Placental pericyte (primary cell): ENCODE data around the gene EMC8. TPM values are rescaled to one million over a fixed set of nuclear protein-coding genes. Genes with fewer than 3 reads are reported as not detected.

Experiments
- small RNA-seq: library from RNA; depleted of rRNA; stranded (forward); fragments of <200 nt; gene quantifications from one replicate; pipeline ENCODE3, GENCODE V24; 2012; ENCODE audit warnings: low replicate concordance
- total RNA-seq: library from RNA; depleted of rRNA; stranded (reverse); fragments of >200 nt; gene quantifications from 2 replicates; pipeline ENCODE4 v1.2.3, GENCODE V29; 2012

Gene EMC8
- 31.5 and 41.8 TPM in 2 replicates for total RNA-seq

GRCh38 chr16:85799497-85800320 lies at the start of gene EMC8, which contains the start of gene COX4I1:
TSS of gene EMC8 (minus strand) at chr16:85799544. CDS start at chr16:85799295, 249 bp downstream.
TSS of gene COX4I1 (plus strand) at chr16:85799695. CDS start at chr16:85801206, 1,511 bp downstream.

DNA sequence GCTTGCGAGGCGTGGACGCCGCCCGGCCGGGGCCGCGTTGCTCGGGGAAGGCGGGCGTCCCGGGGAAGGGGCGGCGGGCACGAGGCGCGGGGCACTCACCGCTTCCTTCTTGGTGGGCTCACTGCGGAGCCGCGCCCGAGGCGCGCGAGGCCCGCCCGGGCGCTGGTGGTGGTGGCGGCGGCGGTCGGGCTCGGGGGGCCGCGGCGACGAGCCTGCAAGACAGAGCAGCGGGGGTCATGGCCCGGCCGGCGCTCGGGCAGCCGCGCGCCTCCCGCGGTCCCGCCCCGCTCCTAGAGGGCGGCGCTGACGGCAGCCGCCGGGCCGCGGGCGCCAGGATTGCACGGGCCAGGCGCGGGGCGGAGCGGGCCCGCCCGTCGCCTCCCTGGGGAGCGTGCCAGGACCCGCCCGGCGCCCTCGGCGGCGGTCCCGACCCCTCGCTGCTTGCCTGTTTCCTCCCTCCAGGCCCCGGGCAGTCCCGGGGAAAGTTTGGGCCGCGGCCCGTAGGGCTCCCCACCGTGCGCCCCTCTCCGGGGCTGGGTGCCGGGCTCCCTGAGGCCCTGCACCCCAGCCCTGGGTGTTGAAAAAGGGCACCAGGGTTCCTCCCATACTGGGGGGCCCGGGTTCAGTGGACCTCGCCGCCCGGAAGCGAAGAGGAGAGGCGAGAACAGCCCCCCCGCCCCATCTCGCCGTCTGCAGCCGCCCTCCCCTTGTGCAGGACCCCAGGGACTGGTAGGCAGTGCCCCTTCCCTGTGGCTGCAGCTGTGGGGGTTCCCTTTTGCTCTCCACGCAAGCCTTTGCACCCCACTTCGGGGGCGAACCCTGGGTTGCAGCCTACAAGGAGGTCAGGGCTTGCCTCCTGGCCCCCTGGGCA lies 48.3 kb downstream of the EMC8 start, which contains the start of gene C16orf74:
TSS of gene C16orf74 (minus strand) at position 270 of the 871 bp plus-strand sequence. CDS start 15,879 bp downstream, outside the sequence.

Small RNAs within 50 kb of the gene (small RNA-seq; reads per million reads assigned to genes)
- not detected for gene RNU1-103P

Other genes with a start within 250 kb of the EMC8 start
- 40.5 and 55.3 TPM in 2 replicates for gene GSE1, start 186.2 kb downstream of the EMC8 start, total RNA-seq
- 0.66 and 16.5 TPM in 2 replicates for gene GINS2, start 110.6 kb downstream of the EMC8 start, total RNA-seq
- gene C16orf74, start 48.4 kb downstream of the EMC8 start, total RNA-seq: 11.2 and 21.8 TPM in 2 replicates
- 226 and 395 TPM in 2 replicates for gene COX4I1, start 151 bp upstream of the EMC8 start, total RNA-seq
- 0.22 and 0.29 TPM in 2 replicates for gene IRF8, start 99.6 kb upstream of the EMC8 start, total RNA-seq